Astrocyte of the spinal cord (primary cell): Measurements from ENCODE around the gene OR5L1.

Experiments
- DNase-seq: peaks from one replicate; pipeline ENCODE4 v3.0.0; 2011; ENCODE audit warnings: low read depth, low spot score
- H3K4me3 ChIP-seq: 2 replicates; pipeline ENCODE4 v1.5.1; 2011; ENCODE audit warnings: low read depth, mild to moderate bottlenecking, low read length, moderate library complexity
- CTCF ChIP-seq: IDR thresholded peaks from 2 replicates; pipeline ENCODE4 v1.5.1; 2012; ENCODE audit warnings: low read depth, mild to moderate bottlenecking, low read length, inconsistent platforms
- in situ Hi-C: cut with HindIII; loops from 2 replicates; pipeline ENCODE4 v1.10.0; 2017; ENCODE audit warnings: low sequenced_read_pairs

Gene OR5L1

DNA sequence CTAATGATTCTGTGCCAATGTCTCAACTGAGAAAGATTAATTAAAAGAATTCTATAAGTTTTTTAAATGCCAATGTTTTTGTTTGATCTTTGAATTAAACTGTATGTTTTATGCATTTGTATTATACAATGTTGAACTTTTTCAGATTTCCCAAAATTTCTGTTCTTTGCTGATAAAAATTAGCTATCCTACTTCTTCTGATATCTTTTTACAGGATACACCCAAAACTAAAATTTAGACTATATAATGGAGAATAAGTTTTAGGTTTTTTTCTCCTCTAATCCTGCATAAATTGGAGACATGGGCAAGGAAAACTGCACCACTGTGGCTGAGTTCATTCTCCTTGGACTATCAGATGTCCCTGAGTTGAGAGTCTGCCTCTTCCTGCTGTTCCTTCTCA lies 15.8 kb downstream of the OR5L1 start, which contains the start of gene OR5L2:
Gene OR5L2, plus strand, starts transcription at position 301 of the 400 bp plus-strand sequence. Its CDS starts 0 bp downstream, at position 301.
- in situ Hi-C loops = no loop called here
- no peak for TF ChIP-seq CTCF
- DNase-seq = no peak
- H3K4me3 ChIP-seq = no peak within 1 kb of the TSS

- DNase-seq = no peak
- in situ Hi-C loops = no loop called here
- no peak for TF ChIP-seq CTCF
- H3K4me3 ChIP-seq = no peak within 1 kb of the TSS
These were observed 27.3 kb downstream of the OR5L1 start, which contains the start of gene OR5D16 for GRCh38 chr11:55838452-55838851. OR5D16 (plus strand) TSS chr11:55838752; CDS start chr11:55838752, 0 bp downstream.

DNA sequence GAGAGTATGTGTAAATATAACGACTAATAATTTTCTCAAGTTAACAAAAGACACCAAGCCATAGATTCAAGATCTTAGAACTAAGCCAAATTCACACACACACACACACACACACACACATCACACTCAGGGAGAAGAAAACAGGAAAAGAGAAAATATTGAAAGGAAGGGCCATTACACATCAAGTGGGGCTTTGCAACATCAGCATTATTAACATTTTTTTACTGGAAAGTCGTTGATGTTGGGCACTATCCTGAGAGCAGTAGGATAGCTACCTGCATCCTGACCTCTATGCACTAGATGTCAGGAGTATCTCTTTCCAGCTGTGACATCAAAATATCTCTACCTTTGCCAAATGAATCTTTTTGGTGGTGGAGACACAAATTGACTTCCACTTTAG lies 36.3 kb downstream of the OR5L1 start:
- H3K4me3 ChIP-seq = no peak overlapping the region
- no peak for TF ChIP-seq CTCF
- DNase-seq = no peak
- in situ Hi-C loops = no loop called here

DNA sequence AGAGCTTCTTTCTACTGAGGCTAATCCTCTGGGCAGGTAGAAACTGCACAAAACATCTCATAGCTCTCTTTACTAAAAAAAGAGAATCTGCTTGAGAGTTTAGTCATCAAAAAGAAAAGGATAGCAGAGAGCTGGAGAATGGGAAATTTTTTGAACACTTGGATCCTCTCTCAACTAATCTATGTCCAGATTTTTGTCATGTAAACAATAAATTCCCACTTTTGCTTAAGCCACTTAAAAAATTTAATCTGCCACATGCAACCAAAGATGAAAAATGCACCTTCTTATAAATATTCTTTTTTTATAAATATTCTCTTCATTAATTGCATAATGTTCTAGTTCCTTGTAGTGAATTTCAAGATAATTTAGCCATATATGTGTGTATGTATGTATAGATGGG lies 37.9 kb downstream of the OR5L1 start:
- H3K4me3 ChIP-seq = no peak overlapping the region
- no peak for DNase-seq
- in situ Hi-C loops = no loop called here
- no peak for TF ChIP-seq CTCF

DNA sequence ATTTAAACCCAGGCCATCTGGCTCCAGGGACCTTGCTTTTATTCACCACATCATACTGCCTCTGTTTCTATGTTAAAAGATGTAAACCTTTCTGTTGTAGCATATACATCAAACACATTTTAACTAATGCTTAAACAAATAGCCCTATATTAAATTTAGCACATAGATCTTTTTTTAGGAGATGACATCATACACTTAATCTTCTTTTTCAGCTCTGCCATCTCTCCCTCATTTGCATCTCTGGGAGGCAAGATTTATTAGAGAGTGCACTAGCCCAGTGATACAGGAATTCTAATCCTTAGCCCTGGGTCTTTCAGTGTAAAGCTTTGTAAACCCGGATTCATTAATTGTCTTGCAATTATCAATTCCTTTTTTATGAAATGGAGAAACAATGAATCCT lies 41.0 kb downstream of the OR5L1 start:
- H3K4me3 ChIP-seq = no peak overlapping the region
- no peak for DNase-seq
- in situ Hi-C loops = no loop called here
- no peak for TF ChIP-seq CTCF

GRCh38 chr11:55854704-55855103 lies 43.5 kb downstream of the OR5L1 start:
- in situ Hi-C loops = no loop called here

More at GRCh38 chr11:55854704-55855103, 43.5 kb downstream of the OR5L1 start:
- no peak for TF ChIP-seq CTCF
- DNase-seq = no peak
- H3K4me3 ChIP-seq = no peak overlapping the region
